Measurements from ENCODE around the gene BFAR.
"Not testable (repeated sequence)": the region's sequence is repeated elsewhere in the genome, so short reads cannot be mapped to it uniquely, and the experiment has no call there.

Gene BFAR

DNA sequence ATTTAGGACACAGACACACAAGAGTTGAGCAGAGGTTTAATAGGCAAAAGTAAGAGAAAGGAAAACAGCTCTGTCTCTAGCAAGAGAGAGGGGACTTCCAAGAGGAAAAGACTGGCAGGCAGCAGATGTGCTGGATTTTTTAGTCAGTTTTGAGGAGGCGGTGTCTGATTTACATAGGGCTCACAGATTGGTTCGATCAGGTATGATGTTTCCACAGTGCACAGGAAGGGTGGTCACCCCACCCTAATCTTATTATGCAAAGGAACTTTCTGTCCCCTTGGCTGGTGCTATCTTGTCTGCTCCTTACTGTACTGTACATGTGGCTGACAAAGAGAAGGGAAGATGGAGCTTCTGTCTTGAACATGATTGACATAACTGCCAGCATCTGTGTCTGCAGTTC, 25.3 kb downstream of the BFAR start:
- Mint-ChIP-seq H3K27me3 (no peaks in the 10 kb centered on the region), H3K9me3 (no peaks in the 10 kb centered on the region), H3K27ac (peak overlapping the region; percentile 83), H3K4me1 (ENCODE audit: low read depth) (peaks cover 7% of the 10 kb centered on the region), H3K36me3 (ENCODE audit: low read depth) (peaks cover 56% of the 10 kb centered on the region), H3K4me3 (no peak overlapping the region)

DNA sequence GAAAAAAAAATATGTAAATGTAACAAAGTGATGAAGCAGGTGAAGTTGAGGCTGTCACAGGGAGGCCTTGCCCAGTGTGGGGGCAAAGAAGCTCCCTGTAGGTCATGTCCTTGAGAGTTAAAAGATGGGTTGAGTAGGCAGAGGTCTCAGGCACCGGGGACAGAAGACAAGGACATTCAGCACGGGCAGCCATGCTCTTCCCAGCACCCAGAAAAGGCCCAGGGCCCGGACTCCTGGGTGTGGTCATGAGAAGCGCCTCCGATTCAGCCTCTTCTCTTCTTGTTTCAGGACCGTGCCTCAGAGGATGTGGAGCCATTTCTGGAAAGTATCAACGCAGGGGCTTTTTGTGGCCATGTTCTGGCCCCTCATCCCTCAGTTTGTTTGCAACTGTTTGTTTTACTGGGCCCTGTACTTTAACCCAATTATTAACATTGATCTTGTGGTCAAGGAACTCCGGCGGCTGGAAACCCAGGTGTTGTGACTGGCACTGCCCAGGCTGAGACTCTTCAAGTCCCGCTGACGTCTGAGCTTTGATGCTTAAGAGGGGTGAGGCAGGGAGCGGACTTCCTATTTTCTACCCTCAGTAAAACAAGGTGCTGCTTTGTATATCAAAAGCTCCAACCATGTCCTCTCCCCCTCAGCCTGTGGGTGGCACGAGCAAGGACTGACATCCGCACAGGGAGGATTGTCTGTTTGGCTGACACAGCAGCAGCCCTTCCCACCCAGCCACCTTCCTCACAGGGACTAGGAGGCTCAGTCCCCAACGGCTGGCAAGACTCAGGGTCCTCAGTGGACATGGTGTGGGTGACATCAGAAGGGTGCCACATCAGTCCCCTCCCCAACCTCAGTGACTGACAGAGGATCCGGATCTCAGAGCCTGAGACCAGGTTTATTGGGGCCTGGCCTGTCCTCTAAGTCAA, 34.9 kb downstream of the BFAR start:
- H3K36me3 Mint-ChIP-seq (ENCODE audit: low read depth), result peaks cover 56% of the 10 kb centered on the region
- H3K4me1 Mint-ChIP-seq (ENCODE audit: low read depth), result peaks cover 4% of the 10 kb centered on the region
- H3K9me3 Mint-ChIP-seq, result no peaks in the 10 kb centered on the region
- no peak overlapping the region for H3K27ac Mint-ChIP-seq
- H3K27me3 Mint-ChIP-seq, result no peaks in the 10 kb centered on the region
- H3K4me3 Mint-ChIP-seq, result no peak overlapping the region

DNA sequence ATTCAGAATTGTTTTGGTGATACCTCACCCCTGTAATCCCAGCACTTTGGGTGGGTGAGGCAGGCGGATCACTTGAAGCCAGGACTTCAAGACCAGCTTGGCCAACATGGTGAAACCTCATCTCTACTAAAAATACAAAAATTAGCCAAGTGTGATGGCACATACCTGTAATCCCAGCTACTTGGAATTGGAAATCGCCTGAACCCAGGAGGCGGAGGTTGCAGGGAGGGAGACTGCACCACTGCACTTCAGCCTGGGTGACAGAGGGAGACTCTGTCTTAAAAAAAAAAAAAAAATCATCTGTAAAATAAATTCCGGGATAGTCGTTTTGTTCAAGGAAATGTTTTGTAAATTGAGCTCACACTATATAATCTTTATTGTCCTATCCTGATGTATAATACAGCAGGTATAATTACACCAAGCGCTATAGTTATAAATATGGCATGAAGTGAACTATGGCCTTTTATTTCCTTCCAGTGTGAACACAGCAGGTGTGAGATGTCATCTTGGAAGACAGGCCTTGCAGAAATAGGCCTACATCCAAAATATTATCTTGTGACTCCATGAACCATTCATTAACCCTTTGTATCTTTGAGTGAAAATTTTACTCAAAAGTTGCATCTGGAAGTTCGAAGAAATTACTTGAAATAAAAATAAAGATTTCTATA, 35.9 kb downstream of the BFAR start:
- H3K27ac Mint-ChIP-seq, result no peak overlapping the region
- H3K36me3 Mint-ChIP-seq (ENCODE audit: low read depth), result peaks cover 52% of the 10 kb centered on the region
- peaks cover 5% of the 10 kb centered on the region for H3K4me1 Mint-ChIP-seq (ENCODE audit: low read depth)
- no peaks in the 10 kb centered on the region for H3K9me3 Mint-ChIP-seq
- H3K27me3 Mint-ChIP-seq, result no peaks in the 10 kb centered on the region
- no peak overlapping the region for H3K4me3 Mint-ChIP-seq

GRCh38 chr16:14669776-14670175, 37.0 kb downstream of the BFAR start:
- peaks cover 41% of the 10 kb centered on the region for H3K36me3 Mint-ChIP-seq (ENCODE audit: low read depth)
- no peaks in the 10 kb centered on the region for H3K9me3 Mint-ChIP-seq
- H3K4me3 Mint-ChIP-seq, result no peak overlapping the region
- no peaks in the 10 kb centered on the region for H3K27me3 Mint-ChIP-seq
- H3K4me1 Mint-ChIP-seq (ENCODE audit: low read depth), result peaks cover 5% of the 10 kb centered on the region
- no peak overlapping the region for H3K27ac Mint-ChIP-seq

GRCh38 chr16:14672403-14672971, 39.7 kb downstream of the BFAR start:
- Mint-ChIP-seq H3K4me1 (ENCODE audit: low read depth) (peaks cover 5% of the 10 kb centered on the region), H3K36me3 (ENCODE audit: low read depth) (peaks cover 19% of the 10 kb centered on the region), H3K27me3 (no peaks in the 10 kb centered on the region), H3K9me3 (no peaks in the 10 kb centered on the region), H3K27ac (no peak overlapping the region), H3K4me3 (no peak overlapping the region)

GRCh38 chr16:14676633-14677032, 43.9 kb downstream of the BFAR start:
- Mint-ChIP-seq H3K36me3 (ENCODE audit: low read depth) (no peaks in the 10 kb centered on the region), H3K9me3 (no peaks in the 10 kb centered on the region), H3K4me1 (ENCODE audit: low read depth) (peaks cover 5% of the 10 kb centered on the region), H3K27me3 (no peaks in the 10 kb centered on the region), H3K4me3 (no peak overlapping the region), H3K27ac (no peak overlapping the region)

- no peaks in the 10 kb centered on the region for H3K27me3 Mint-ChIP-seq
- no peaks in the 10 kb centered on the region for H3K9me3 Mint-ChIP-seq
- peaks cover under 1% of the 10 kb centered on the region for H3K4me1 Mint-ChIP-seq (ENCODE audit: low read depth)
- H3K4me3 Mint-ChIP-seq, result no peak overlapping the region
- no peaks in the 10 kb centered on the region for H3K36me3 Mint-ChIP-seq (ENCODE audit: low read depth)
- H3K27ac Mint-ChIP-seq, result no peak overlapping the region
These were observed 44.9 kb downstream of the BFAR start for GRCh38 chr16:14677627-14678026.

- Mint-ChIP-seq H3K27me3 (no peaks in the 10 kb centered on the region), H3K27ac (no peak overlapping the region), H3K9me3 (no peaks in the 10 kb centered on the region), H3K4me1 (ENCODE audit: low read depth) (no peaks in the 10 kb centered on the region), H3K4me3 (no peak overlapping the region), H3K36me3 (ENCODE audit: low read depth) (no peaks in the 10 kb centered on the region)
These were observed 46.2 kb downstream of the BFAR start for GRCh38 chr16:14678748-14679497.

DNA sequence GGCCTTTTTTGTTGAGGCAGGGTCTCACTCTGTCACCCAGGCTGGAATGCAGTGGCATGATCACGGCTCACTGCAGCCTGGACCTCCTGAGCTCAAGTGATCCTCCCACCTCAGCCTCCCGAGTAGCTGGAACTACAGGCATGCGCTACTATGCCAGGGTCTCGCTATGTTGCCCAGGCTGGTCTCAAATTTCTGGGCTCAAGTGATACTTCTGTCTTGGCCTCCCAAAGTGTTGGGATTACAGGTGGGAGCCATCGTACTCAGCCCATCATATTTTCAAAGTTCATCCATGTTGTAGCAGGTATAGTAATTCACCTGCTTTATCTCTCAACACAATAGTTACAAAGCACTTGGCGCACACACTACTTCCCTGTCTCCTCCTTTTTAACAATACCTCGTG, 47.6 kb downstream of the BFAR start:
- H3K4me1 Mint-ChIP-seq (ENCODE audit: low read depth); H3K36me3 Mint-ChIP-seq (ENCODE audit: low read depth); H3K27ac Mint-ChIP-seq; H3K27me3 Mint-ChIP-seq; H3K9me3 Mint-ChIP-seq; H3K4me3 Mint-ChIP-seq: not testable (repeated sequence)

DNA sequence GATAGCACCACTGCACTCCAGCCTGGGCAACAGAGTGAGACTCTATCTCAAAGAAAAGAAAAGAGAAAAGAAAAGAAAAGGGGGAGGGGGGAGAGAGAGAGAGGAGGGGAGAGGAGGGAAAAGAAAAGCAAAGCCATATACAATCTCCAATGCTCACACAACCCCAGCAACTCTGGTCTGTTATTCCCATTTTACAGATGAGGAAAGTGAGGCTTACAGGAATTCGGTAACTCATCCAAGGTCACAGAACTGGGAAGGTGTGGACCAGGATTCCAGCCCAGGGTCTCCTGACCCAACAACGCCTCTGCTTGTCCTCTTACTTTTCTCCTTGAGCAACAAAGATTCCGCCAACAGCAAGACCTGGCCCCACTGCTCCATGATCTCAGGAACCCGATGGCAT, 48.4 kb downstream of the BFAR start:
- no peaks in the 10 kb centered on the region for H3K36me3 Mint-ChIP-seq (ENCODE audit: low read depth)
- H3K4me3 Mint-ChIP-seq, result no peak overlapping the region
- no peak overlapping the region for H3K27ac Mint-ChIP-seq
- H3K4me1 Mint-ChIP-seq (ENCODE audit: low read depth), result no peaks in the 10 kb centered on the region
- H3K9me3 Mint-ChIP-seq, result no peaks in the 10 kb centered on the region
- no peaks in the 10 kb centered on the region for H3K27me3 Mint-ChIP-seq

DNA sequence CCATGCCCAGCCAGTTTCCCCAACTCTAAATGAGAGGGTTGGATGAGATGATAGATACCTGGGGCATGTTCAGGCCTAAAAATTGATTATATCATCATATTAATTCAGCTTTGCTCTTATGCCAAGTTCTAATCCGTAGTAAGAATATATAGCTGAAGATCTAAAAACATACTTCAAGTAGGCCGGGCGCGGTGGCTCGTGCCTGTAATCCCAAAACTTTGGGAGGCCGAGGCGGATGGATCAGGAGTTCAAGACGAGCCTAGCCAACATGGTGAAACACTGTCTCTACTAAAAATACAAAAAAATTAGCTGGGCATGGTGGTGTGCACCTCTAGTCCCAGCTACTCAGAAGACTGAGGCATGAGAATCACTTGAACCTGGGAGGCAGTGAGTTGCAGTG, 49.4 kb downstream of the BFAR start:
- no peaks in the 10 kb centered on the region for H3K4me1 Mint-ChIP-seq (ENCODE audit: low read depth)
- no peaks in the 10 kb centered on the region for H3K27me3 Mint-ChIP-seq
- no peak overlapping the region for H3K27ac Mint-ChIP-seq
- H3K36me3 Mint-ChIP-seq (ENCODE audit: low read depth), result no peaks in the 10 kb centered on the region
- no peaks in the 10 kb centered on the region for H3K9me3 Mint-ChIP-seq
- no peak overlapping the region for H3K4me3 Mint-ChIP-seq

GRCh38 chr16:14685870-14686793, 53.4 kb downstream of the BFAR start:
- not testable (repeated sequence) for H3K36me3 Mint-ChIP-seq (ENCODE audit: low read depth); H3K27me3 Mint-ChIP-seq; H3K4me3 Mint-ChIP-seq; H3K9me3 Mint-ChIP-seq; H3K27ac Mint-ChIP-seq; H3K4me1 Mint-ChIP-seq (ENCODE audit: low read depth)

DNA sequence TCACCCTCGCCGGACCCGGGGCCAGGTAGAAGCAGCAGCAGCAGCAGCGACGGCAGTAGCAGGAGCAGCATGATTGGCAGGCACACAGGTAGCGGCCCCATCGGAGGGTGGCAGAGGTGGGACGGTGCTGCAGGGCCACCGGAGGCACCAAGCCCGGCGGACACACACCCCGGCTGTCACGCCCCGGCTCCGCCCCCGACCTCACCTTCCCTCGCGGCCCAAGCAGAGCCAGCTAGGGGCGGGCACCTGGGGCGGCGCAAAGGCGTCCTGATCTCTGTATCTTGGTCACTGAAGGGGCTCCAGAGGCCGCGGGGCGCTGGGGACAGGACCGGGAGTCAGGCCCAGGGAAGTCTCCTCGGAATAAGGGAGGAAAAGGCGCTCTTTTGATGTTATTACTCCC, 61.4 kb downstream of the BFAR start, which contains the start of gene PLA2G10:
TSS of gene PLA2G10 (minus strand) at position 180 of the 400 bp plus-strand sequence. CDS start at position 101, 79 bp downstream.
- H3K27me3 Mint-ChIP-seq; H3K9me3 Mint-ChIP-seq; H3K36me3 Mint-ChIP-seq (ENCODE audit: low read depth); H3K27ac Mint-ChIP-seq; H3K4me3 Mint-ChIP-seq; H3K4me1 Mint-ChIP-seq (ENCODE audit: low read depth): not testable (repeated sequence)

GRCh38 chr16:14701859-14702258, 69.1 kb downstream of the BFAR start:
- not testable (repeated sequence) for H3K4me1 Mint-ChIP-seq (ENCODE audit: low read depth); H3K27ac Mint-ChIP-seq; H3K9me3 Mint-ChIP-seq; H3K4me3 Mint-ChIP-seq; H3K27me3 Mint-ChIP-seq; H3K36me3 Mint-ChIP-seq (ENCODE audit: low read depth)

Measured in stimulated activated naive CD8-positive, alpha-beta T cell treated with anti-CD3 and anti-CD28 coated beads, Interleukin-15, Interleukin-2, amounts not matched to agents 100 ng/mL and 50 ng/mL, for 24 hours (primary cell).